Limb (tissue), 2 donors: ENCODE results near the gene TMEM150B.
A peak's percentile ranks its signal among the peaks of the same experiment; 100 is the strongest.
"Not testable (repeated sequence)": the region's sequence is repeated elsewhere in the genome, so short reads cannot be mapped to it uniquely, and the experiment has no call there.

Experiments
- DNase-seq, 2 donors: peaks; one replicate each; pipeline ENCODE4 v3.0.0-alpha.2; 2016; ENCODE audit errors: extremely low spot score in 2 of 2

The TMEM150B gene

DNA sequence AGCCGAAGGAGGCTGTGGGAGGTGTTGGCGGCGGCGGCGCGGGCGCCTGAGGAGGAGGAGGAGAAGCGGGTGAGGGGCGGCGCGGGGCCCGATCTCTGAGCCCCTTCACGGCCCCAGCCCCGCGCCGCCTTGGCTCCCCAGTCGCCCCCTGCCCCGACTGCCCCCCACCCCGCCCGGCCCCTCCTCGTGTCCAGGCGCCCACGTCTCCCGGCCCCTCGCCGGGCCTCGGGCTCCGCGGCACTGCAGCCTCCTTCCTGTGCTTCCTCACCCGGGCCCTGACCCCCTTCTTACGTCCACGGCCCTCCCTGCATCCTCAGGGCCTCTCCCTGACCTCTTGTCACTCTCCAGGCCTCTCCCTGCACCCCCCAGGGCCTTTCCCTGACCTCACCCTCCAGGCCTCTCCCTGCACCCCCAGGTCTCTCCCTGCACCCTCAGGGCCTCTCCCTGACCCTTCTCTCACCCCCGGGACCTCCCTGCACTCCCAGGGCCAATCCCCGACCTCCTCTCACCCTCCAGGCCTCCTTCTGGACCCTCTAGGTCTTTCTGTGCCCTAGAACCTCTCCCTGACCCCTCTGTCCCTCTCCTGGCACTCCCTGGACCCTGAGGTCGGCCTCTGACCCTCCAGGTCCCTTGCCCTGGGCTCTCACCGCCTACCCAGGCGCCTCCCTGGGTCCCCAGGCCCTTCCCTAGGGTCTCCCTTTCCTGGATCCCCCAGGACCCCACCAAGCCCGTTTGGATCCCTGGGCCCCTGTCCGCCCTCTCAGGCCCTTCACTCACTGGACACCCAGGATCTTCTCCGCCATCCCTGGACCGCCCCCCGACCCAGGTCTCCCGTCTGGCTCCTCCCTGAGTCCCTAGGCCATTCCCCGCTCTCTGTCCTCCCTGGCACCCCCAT, 15.0 kb upstream of the TMEM150B start:
- no peak for DNase-seq

DNA sequence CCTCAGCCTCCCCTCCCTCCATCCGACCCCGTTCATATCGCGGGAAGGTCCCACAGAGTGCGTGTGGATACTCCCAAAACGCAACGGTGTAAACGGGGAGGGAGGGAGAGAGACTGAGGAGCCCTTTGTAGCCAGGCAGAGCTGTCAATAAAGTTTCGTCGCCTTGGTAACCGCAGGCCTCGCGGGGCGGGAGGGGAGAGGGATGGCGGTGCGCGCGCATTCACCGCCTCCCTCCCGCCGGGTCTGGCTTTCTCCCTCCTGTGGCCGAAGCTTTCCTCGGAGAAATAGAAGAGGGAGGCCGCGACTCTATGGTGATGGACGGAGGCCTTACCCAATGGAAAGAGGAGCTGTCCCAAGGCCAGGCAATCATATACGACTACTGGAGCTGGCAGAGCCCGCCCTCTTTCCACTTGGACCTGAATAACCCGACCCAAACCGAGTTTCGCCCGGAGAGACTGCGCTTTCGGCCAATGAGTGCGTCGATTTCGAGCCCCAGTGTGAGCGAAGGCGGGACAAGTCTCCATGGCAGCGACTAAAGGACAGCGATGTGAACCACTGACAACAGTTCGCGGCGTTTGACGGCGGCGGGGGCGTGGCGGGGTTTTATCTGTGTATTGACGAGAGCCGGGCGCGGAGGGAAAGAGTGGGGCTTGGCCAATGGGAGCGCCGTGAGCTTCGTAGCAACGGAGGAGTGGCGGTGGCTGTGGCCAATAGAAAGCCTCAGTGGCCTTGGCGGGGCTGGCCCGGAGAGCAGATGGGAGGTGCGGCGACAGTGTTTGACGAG, 14.2 kb upstream of the TMEM150B start, which contains the start of gene KMT5C:
TSS of gene KMT5C (plus strand) at position 772 of the 784 bp plus-strand sequence. CDS start 2,061 bp downstream, outside the sequence.
- peak; percentile 100 for DNase-seq

DNA sequence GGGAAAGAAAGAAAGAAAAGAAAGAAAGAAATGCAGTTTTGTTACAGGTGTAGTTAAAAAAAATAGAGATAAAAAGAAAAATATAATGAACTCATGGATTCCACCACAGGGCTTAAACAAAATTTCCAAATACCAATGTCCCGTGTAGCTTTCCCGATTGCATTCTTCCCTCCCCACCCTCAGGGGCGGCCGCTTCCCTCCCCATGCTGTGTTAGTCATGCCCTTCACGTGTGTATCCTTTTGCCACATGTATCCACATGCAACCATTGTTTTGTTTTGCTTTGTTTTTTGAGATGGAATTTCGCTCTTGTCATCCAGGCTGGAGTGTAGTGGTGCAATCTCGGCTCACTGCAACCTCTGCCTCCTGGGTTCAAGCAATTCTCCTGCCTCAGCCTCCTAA, 11.0 kb upstream of the TMEM150B start:
- no peak for DNase-seq

DNA sequence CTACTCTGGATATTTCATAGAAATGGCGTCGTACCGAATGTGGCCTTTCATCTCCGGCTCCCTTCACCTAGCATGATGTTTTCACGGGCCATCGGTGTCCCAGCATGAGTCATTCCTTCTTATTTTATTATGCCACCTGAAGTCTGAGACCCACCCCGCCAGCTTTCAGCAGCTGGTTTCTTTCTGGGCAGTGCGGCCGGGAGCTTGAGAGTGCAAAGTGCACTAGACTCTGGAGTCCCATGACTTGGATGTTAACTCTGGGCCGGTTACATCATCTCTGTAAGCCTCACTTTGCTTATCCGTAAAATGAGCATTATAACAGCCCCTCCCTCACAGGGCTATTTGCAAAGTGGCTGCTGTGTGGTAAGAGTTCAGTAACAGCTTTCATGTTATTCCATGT, 8.7 kb upstream of the TMEM150B start:
- no peak for DNase-seq

DNA sequence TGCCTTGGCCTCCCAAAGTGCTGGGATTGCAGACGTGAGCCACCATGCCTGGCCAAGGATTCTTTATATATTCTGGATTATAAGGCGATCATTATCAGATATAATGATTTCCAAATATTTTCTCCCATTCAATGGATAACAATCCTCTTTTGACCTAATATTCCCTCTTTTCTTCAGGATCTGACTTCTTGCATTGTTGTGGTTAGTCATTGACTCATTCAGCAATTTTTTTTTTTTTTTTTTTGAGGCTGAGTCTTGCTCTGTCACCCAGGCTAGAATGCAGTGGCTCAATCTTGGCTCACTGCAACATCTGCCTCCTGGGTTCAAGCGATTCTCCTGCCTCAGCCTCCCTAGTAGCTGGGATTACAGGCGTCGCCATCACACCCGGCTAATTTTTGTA, 4.7 kb upstream of the TMEM150B start:
- DNase-seq: not testable (repeated sequence)

DNA sequence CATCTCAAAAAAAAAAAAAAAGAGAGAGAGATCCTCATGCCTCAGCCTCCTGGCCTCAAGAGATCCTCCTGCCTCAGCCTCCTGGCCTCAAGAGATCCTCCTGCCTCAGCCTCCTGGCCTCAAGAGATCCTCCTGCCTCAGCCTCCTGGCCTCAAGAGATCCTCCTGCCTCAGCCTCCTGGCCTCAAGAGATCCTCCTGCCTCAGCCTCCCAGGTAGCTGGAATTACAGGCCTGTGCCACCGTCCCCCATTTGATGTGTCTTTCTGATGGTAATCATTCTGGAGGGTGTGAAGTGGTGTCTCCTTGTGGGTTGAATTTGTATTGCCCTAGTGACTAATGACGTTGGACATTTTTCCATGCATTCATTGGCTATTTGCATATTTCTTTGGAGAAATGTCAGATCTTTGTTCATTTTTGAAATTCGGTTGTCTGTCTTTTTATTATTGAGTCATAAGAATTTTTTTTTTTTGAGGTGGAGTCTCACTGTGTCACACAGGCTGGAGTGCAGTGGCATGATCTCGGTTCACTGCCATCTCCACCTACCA, 3.7 kb upstream of the TMEM150B start:
- not testable (repeated sequence) for DNase-seq

DNA sequence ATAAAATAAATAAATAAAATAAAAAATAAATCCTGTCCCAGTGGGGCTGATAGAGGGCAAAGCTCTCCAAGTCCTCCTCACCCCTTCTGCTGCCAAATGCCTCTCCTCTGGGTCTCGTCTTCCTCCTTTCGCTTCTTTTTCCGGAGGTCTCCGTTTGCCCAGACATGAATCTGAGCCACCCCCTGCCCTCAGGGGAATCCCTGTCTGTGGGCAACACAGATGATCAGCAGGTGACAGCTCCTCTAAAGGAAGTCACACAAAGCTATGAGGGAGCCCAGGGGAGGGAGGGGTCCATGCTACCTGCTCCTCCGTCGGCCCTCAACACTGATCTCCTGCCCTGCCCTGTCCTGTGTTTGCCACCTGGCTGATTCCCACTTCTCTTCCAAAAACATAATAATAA, 479 bp downstream of the TMEM150B start:
- DNase-seq: no peak

DNA sequence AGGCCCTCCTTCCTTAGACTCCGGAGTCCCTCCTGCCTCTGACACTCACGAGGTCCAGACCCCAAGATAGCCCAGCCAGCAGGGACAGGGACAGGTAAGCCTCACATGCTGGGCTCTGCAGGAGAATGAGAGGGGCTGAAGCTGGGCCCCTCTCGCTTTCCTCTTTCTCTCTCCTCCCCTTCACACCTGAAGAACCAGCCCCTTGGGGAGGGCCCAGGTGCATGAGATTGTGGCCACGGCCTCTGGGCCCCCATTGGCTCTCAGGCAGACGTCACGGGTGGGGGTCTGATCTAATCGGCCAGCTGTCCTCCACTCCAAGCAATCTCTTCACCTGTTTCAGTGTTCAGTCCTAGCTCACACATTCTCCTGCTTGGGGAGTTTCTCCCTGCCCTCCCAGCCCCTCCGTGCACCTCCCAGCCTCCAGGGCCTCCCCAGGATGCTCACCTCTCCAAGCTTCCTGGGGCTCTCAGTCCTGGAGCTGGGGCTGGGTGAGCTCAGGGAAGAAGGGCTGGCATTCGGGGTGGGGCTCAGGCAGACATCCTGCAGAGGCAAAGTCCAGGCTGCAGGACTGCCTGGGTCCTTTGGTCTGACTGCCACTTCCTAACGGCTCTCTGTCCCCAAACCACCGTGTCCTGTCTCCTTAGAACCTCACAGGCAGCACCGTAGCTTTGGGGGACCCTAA, 2.8 kb downstream of the TMEM150B start:
- DNase-seq: no peak

DNA sequence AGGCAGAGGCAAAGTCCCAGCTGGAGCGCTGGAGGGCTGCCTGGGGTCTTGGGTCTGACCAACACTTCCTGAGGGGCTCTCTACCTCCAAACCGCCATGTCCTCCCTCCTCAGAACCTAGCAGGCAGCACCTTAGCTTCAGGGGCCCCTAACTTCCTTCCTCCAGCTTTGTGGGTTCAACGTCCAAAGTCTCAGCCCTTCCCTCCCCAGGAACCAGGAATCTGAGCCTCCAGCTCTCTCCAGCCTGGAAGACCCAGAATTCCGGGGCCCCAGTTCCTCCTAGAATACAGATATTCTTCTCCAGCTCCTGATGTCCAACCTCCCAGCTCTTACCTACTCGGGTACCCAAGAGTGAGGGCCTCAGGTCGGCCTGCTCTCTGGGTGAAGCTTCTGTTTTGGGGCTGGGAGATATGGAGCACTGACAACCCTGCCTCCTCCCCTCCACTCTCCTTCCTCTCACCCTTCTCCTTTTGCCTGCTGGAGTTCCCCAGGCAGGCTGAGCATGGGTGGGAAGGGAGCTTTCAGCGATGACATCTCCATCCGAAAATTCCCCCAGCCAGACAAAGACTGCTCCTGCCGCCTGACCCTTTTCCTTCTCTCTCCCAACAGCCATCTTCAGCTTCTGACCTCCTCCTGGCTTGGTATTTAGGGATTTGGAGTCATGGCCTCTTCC, 3.5 kb downstream of the TMEM150B start:
- no peak for DNase-seq

DNA sequence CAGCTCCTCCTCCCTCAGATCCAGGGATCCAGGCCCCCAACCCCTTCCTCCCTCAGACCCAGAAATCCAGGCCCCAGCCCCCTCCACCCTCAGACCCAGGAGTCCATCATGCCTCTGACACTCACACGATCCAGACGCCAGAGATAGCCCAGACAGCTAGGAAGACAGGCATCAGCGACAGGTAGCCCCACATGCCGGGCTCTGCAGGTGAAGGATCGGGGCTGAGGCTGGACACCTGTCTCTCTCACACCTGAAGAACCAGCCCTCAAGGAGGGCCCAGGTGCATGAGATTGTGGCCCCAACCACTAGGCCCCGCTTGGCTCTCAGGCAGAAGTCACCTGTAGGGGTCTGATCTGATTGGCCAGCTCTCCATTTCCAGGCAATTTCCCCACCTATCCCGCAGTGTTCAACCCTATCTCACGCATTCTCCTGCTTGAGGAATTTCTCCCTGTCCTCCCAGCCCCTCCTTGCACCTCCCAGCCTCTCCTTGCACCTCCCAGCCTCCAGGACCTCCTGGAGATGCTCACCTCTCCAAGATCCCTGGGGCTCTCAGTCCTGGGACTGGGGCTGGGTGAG, 4.2 kb downstream of the TMEM150B start:
- no peak for DNase-seq

DNA sequence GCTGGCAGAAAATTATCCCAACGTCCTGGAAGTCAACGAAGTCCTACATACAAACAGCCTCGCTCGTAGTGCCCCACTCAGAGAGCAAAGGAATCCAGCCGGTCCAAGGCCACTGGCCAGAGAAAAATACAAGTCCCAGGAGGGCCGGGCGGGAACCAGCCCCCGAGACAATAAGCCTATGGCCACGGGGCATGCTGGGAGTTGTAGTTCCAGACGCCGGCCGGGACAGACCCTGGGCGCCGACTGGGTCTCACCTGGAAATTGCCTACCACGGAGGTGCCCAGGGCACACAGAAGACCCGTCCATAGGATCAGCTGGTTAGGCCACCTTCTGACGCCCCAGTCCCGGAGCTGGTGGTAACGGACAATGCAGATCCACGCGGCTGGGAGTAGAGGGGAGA, 5.4 kb downstream of the TMEM150B start:
- DNase-seq: peak in 1 of 2 donors; percentile 71

DNA sequence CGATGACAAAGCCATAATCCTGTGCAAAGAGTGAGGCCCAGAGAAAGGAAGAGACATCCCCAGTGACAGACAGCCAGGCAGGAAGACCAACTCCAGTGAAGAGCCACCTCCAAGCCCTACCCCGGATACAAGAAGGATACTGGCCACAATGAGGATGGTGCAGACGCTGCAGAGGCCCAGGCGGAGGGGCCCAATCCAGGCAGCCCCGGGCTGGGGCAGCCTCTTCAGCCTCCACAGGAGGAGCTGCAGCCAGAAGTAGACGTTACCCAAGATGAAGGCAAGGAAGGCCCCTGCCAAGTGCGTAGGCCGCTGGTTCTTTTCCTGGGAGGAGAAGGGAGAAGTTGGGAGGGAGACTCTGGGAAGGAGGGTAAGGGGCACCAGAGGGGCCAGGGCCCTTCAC, 8.5 kb downstream of the TMEM150B start:
- no peak for DNase-seq

DNA sequence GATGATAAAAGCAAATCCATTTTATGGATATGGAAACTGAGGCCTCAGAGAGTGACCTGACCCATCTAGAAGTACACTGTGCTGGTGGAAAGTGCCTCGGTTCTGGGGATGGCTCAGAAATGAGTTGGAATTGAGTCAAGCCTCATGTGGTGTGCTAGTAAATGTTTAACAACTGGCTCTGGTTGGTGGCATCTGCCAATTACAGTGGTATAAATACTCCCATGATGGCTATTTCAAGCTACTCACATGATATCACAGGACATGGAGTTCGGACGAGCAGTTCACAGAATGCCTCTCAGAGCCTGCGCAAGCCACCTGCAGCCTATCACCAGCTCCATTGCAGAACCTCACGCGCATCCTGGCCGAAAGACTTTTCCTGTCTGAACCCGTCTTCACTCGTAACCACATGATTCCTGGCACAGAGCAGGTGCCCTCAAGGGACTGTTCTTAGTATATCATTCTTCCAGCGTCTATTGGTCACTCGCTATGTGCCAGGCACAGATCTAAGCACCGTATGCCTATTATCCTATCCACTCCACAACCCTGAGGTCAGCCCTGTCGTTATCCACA, 9.1 kb downstream of the TMEM150B start:
- DNase-seq: no peak

DNA sequence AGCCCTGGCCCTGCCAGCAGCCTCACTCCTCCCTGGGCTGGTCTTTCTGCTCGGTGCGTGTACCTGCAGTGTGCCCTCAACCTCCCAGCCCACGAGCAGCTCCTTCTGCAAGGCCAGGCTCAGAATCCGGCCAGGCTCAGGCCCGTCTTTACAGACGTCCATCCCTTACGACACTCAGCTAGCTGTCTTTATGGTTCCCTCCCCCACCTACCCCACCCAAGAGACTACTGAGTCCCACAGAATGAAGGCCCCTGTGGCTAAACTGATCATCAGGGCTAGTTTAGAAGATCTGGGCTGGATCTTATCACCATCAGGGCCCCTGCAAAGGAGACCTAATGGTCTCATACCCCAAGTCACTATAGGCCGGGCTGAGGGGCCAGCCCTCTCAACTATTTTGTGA, 10.7 kb downstream of the TMEM150B start:
- DNase-seq: no peak

DNA sequence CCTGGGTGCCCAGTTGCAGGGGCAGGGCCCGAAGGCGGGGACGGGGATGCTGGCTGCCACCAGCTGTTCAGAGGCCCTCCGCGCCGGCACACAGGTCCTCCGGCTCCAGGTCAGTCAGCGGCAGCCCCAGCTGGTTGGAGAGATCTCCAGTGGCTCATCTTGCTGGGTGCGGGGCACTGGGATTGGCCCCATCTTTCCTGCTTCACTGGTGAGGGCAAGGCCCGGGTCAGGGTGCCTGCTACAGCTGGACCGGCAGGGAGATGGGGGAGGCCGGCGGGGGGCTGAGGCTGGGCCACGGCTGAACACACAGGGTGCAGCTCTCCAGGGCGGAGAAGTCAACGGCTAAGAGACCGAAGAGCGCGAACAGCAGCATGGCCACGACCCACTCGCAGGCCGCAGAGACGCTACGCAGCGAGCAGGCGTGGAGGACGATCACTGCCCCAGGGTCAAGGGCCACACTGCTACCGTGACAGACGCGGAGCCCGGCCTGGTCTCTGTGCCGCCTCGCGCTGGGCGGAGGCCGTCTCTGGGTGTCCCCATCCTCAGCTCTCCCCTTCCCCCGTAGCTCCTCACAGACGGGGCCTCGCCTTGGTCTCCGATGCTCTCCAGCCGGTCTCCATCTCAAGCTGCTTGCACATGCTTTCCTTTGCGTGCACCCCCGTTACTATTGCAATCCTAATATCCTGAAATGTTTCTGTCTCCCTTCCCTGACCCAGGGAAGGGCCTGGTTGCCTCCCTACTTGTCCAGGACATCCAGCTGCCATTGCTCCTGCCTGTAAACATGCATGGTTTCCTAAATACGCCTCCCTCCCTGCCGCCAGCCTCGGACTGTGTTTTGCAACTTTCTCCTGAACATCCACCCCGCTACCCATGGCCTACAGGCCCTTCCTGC, 12.3 kb downstream of the TMEM150B start:
- no peak for DNase-seq

DNA sequence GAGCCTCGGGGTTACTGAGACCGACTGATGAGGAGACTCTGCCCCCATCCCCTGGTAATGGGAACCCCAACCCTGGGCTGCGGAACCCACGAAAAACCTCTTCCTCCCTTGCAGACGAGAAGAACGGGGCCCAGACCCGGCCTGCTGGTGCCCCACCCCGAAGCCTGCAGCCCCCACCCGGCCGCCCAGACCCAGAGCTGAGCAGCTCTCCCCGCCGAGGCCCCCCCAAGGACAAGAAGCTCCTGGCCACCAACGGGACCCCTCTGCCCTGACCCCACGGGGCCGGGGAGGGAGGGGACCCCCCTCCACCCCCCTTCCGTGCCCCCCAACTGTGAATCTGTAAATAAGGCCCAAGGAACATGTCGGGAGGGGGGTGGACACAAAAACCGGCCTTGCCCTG, 13.3 kb downstream of the TMEM150B start:
- DNase-seq: no peak

DNA sequence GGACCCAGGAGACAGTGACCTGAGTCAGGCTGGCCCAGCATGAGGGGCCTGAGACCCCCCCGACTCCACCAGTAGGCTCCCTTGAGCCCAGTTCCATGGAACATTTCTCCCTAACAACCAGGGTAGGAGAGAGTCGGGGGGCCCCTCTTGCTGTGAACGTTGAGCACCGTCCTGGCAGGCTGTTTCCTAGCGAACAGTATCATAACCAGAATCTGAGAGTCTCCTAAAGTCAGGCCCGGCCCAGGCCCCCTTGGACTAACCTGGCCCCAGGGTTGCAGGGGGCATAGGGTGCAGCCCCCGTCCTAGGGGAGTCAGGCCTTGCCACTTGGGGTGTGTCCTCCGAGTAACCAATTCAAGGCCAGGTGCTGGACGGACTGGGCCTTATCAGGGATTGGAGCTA, 13.7 kb downstream of the TMEM150B start:
- no peak for DNase-seq

DNA sequence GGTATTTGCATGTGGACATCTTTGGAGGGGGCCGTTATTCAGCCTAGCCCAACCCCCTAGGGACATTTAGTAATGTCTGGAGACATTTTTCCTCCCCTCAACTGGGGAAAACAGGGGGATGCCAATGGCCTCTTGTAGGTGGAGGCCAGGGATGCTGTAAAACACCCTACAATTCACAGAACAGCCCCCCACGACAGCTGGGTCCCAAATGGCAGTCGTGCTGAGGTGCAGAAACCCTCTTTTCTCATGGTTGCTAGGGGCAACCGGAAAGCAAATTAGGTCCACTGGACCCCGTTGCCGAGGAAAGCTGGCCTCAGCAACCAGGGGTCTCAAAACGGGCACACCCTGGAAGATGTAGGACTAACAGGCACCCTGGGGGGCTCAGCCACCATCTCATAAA, 14.6 kb downstream of the TMEM150B start:
- no peak for DNase-seq

DNA sequence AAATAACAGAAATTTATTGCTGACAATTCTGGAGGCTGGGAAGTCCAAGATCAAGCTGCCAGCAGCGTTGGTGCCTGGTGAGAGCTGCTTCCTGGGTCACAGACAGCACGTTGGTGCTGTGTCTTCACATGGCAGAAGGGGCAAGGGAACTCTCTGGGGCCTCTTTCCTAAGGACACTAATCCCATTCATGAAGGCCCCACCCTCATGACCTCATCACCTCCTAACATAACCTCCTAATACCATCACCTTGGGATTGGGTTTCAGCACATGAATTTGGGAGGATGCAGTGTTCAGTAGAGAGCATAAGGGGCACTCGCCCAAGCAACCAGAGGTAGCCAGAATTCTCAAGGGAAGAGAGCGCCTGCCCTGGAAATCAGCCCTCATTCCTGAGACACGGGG, 15.7 kb downstream of the TMEM150B start:
- DNase-seq: no peak
